Stimulated activated CD4-positive, alpha-beta T cell treated with anti-CD3 and anti-CD28 coated beads, Interleukin-4, amount 100 ng/mL, for 1 hour (primary cell): ENCODE measurements around the gene ZIK1.

ENCODE experiments used
- DNase-seq: peaks from one replicate; pipeline ENCODE4 v3.0.0-alpha.2; 2020

The ZIK1 gene

GRCh38 chr19:57583521-57584416 is at the start of gene ZIK1:
Gene ZIK1 (plus strand): TSS chr19:57584145. CDS start chr19:57584357, 212 bp downstream.
- DNase-seq: peak; percentile 82

DNA sequence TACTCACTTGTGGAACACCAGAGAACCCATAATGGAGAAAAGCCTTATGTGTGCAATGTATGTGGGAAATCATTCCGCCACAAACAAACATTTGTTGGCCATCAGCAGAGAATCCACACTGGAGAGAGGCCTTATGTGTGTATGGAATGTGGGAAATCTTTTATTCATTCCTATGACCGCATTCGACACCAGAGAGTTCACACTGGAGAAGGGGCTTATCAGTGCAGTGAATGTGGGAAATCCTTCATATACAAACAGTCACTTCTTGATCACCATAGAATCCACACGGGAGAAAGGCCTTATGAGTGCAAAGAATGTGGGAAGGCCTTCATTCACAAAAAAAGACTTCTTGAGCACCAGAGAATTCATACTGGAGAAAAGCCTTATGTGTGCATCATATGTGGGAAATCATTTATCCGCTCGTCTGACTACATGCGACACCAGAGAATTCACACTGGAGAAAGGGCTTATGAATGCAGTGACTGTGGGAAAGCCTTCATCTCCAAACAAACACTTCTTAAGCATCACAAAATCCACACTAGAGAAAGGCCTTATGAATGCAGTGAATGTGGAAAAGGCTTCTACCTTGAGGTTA is 45.9 kb upstream of the ZIK1 start:
- no peak for DNase-seq

- DNase-seq: no peak
These were observed 37.4 kb upstream of the ZIK1 start for GRCh38 chr19:57546513-57546912.

GRCh38 chr19:57552432-57552831 is 31.5 kb upstream of the ZIK1 start:
- no peak for DNase-seq

- no peak for DNase-seq
These were observed 26.3 kb upstream of the ZIK1 start for GRCh38 chr19:57557659-57558058.

DNA sequence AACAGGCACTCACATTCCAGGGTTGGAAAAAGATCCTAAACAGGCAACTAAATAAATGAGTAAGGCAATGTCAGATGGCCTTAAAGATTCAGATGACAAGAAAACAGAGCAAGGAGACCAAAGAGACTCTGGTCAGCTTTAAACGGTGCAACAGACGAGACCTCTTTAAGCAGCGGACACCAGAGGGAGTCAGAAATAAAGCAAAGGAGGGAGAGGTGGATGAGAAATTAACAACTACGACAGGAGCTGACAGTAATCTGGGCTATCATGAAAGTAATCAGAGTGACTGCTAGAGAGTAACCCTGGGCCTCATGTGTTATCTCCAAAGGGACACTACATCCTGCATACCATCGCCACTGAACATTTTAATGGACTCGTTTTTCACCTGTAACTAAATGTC is 25.4 kb upstream of the ZIK1 start:
- DNase-seq: no peak

DNA sequence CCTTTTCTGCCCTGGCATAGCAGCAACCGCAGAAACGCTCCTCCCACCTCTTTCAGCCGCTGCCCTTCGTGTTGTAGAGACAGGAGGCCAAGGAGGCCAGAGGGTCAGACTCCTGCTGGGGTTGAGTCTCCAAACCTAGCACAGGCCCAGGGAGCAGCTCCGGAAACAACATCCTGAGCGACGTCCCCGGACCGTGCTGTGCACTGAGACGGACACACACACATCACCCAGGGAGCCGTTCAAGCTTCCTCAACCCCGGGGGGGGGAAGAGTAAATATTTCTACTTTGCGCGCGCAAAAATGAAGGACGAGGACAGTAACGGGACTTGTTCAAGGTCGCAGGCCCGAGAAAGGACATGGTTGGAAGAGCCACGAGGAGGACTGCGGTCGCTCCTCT is 24.9 kb upstream of the ZIK1 start:
- DNase-seq: peak; percentile 5

GRCh38 chr19:57559404-57560025 is 24.4 kb upstream of the ZIK1 start, which contains the start of gene ZNF550:
Gene ZNF550 (minus strand): TSS chr19:57559863. CDS start chr19:57559682, 181 bp downstream.
- peak; percentile 89 for DNase-seq

DNA sequence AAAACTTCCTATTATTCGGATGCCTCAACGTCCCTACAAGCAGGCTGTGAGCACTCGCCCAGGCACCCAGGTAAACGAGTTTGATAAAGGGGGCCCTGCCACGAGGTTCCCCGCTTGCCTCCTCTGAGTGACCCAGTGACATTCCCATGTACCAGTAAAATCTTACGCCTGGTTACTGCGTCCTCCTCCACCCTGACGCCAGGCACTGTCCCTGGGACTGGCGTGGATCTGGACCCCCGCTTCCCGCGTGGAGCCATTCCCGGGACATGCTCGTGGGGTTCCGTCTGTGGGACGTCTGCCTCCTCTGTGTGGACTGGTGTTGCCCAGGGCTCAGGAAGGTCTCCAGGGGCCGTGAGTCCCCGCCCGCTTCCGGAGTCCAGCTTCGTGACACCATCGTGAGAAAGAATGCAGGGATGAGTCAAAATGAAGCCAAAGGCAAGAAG is 23.9 kb upstream of the ZIK1 start:
- DNase-seq: no peak

- DNase-seq: no peak
These were observed 20.4 kb upstream of the ZIK1 start for GRCh38 chr19:57563547-57563946.

DNA sequence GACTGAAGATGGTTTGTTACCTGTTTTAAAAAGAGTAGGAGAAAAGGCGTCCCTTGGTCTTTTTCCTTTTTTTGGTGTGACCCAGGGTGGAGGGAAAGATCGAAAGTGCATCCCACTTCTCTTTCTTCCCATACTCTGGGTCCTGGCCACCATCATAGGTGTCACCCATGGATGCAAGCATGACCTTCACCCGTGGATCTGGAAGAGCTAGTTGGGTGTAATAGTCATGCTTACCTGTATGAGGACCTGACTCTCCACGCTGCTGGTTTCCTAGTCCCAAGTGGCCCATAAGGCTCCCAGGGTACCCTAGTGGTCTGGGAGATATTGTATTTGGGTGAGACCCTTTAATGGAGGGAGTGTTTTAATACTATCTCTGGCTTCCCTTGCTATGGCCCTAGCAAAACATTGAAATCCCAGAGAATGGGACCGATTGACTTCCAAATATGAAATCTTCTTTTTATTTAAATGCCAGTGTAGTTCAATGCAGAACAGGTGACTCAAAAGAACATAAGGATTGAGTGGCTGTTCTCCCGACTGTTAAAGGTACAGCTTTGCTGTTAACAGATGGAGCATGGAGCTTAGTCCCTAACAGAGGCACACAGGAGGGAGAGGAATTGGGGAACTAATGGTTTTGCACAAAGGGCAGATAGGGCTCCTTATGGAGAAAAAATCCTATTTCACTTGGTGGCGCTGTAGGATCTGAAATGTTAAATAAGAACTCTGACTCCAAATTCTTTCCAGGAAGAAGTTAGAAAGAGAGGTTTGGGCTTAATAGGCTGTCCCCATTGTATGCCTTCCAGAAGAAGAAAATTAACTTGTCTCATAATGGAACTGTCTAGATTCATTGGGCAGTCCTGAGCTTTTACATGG is 17.3 kb upstream of the ZIK1 start:
- no peak for DNase-seq

- DNase-seq: no peak
These were observed 13.2 kb upstream of the ZIK1 start for GRCh38 chr19:57570707-57571106.

- DNase-seq: no peak
These were observed 11.5 kb upstream of the ZIK1 start for GRCh38 chr19:57572415-57572947.

GRCh38 chr19:57576661-57577060 is 7.3 kb upstream of the ZIK1 start:
- DNase-seq: no peak

GRCh38 chr19:57578487-57579205 is 5.3 kb upstream of the ZIK1 start, which contains the start of gene ZNF416:
Gene ZNF416 (minus strand): TSS chr19:57578911. CDS start chr19:57578704, 207 bp downstream.
- peak; percentile 91 for DNase-seq

DNA sequence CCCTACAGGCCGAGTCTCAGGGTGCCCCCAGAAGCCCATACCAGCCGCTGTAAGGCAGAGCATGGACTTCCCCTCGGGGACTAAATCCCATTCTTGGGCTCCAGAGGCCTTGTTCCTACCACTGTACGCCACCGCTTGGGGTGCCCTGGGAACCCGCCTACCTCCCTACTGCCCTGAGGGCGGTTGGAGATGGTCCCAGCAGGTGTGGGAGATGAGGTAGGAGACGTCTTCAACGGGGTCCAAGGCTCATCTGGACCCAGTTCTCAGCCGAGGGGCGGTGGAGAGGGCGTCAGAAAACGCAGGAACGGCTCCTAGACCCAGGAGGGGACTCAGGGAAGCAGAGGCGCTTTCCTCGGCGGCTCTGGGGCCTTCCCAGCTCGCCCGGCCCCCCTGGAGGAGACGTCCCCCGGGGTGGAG is 833 bp upstream of the ZIK1 start:
- no peak for DNase-seq

DNA sequence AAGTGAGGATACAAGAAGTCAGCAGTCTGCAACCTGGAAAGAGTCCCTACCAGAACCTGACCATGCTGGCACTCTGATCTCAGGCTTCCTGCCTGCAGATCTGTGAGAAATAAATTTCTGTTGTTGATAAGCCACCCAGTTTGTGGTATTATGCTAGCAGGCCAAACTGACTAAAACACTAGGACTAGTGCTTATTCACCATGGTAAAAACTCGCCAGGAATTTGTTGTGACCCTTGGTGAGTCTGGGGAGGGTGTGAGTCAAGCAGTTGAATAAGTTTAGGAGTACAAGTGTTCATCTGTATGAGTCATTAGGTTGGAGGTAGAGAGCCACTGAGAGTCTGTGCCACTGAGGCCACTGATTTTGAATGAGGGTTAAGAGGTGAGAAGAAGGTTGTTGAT is 3.6 kb downstream of the ZIK1 start:
- DNase-seq: no peak

- DNase-seq: no peak
These were observed 15.4 kb downstream of the ZIK1 start for GRCh38 chr19:57599377-57599760.

GRCh38 chr19:57599761-57600383 is 15.9 kb downstream of the ZIK1 start, which contains the start of gene ZNF530:
Gene ZNF530 (plus strand): TSS chr19:57599885. CDS start chr19:57604346, 4,461 bp downstream.
- DNase-seq: peak; percentile 89

- DNase-seq: no peak
These were observed 23.0 kb downstream of the ZIK1 start for GRCh38 chr19:57606931-57607330.

DNA sequence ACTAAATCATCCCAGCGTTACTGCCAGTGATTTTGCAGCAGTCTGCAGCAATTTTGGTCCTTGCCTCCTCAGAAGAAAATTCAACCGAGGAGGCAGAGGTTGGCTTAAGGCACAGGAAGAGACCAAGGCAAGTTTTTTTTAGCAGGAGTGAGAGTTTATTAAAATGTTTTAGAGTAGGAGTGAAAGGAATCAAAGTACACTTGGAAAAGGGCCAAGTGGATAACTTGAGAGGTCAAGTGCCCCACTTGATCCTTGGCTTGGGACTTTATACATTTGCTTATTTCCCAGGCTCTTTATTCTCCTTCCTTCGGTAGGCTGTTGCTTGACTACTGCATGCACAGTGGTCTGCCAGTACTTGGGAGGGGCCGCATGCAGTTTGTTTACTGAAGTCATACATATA is 27.2 kb downstream of the ZIK1 start:
- no peak for DNase-seq
